HG02870 (cell line): ENCODE results near the gene LCORL.

ENCODE experiments used
- ATAC-seq: cut with Tn5 transposase; IDR thresholded peaks from one replicate; pipeline ENCODE4 v1.9.1; 2021; ENCODE audit warnings: mild to moderate bottlenecking, moderate library complexity; ENCODE audit not compliant: unreplicated experiment

LCORL gene

DNA sequence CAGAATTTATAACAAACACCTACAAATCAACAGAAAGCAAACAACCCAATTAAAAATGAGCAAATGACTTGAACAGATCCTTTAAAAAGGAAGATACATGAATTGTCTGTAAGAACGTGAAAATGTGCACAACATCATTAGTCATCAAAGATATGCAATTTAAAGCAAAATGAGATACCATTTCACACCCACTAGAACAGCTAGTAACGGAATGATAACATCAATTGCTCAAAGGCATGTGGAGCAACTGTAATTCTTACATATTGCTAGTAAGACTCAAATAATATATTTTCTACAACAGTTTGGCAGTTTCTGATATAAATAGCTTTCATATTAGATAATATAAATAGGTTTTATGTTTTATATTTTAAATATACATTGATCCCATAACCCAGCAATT lies 82.5 kb downstream of the LCORL start:
- ATAC-seq = no peak

DNA sequence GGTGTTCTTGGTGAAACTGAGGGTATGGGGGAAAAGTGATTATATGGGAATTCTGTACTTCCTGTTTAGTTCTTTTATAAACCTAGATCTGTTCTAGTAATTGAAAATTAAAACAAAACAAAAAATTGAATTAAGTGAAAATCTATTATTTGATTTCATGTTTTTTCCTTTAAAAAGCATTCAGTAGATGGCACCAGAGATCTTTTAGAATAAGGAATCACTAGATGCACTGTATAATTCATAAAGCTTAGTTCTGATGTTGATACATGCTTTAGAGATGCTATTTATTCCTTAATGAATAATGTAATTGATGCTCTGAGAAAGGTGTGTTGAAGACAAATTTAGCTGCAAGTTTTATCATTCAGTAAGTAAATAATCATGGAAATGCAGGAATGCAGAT lies 87.3 kb downstream of the LCORL start:
- ATAC-seq = no peak

DNA sequence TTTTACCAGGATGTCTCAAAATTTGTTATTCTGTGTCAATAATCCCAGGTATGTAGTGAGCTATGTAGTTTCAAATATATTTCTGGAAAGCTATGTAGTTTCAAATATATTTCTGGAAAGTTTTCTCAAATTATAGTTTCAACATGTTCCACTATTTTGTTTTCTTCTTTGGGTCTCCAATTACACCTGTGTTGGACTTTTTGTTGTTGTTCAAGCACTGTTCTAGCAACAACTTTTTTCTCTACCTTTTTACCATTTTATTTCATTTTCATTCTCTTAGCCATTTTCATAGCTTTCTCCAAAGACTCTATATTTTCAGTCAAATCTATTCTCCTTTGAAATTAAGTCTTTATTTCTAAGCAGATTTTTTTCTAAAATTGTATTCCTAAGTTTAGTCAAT lies 88.4 kb downstream of the LCORL start:
- no peak for ATAC-seq

DNA sequence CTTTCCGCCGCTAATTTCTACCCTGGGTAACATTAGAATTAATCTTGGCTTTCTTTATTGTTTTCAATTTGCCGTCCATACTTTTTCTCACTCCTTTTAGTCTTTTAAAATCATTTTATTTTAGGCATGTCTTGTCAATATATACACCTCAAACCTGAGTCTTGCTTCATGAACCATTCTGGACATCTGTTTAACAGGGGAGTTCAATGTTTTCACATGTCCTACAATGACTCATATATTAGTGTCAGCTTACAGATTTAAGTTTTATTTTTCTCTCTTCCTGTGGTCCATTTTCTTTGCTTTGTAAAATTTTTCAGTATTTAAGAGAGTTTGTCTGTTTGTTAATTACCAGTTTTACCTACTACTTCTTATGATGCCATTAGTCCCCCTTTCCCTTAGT lies 89.5 kb downstream of the LCORL start:
- no peak for ATAC-seq

DNA sequence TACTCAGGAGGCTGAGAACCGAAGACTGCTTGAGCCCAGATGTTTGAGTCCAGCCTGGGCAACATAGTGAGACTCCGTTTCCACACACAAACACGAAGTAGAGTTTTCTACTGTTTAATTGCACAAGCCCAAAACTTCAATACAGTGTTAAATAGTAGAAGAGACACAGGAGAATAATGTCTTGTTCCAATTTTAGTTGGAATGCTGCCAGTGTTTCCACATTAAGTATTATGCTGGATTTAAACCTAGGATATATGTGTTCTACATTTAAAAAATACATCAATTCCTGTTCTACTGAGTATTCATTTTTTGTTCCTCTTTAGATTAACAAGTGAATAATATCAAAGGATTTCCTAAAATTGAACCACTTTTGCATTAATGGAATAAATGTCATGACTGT lies 91.3 kb downstream of the LCORL start:
- no peak for ATAC-seq

DNA sequence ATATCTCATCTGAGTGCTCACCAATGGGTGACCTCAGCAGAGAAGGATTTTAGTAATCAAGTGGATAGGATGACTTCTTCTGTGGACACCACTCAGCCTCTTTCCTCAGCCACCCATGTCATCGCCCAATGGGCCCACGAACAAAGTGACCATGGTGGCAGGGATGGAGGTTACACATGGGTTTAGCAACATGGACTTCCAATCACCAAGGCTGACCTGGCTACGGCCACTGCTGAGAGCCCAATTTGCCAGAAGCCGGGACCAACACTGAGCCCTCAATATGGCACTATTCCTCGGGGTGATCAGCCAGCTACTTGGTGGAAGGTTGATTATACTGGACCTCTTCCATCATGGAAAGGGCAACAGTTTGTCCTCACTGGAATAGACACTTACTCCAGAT lies 97.4 kb downstream of the LCORL start:
- no peak for ATAC-seq

DNA sequence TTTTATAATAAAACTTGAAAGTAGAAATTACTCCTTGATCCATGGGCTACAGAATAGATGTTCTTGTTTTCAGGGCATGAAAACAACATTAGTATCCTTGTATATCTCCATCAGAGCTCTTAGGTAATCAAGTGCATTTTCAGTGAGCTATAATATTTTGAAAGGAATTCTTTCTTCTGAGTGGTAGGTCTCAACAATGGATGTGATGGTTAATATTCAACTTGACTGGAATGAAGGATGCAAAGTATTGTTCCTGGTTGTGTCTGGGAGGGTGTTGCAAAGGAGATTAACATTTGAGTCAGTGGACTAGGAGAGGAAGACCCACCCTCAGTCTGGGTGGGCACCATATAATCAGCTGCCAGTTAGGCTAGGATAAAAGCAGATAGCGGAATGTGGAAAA lies 100.1 kb downstream of the LCORL start:
- no peak for ATAC-seq

DNA sequence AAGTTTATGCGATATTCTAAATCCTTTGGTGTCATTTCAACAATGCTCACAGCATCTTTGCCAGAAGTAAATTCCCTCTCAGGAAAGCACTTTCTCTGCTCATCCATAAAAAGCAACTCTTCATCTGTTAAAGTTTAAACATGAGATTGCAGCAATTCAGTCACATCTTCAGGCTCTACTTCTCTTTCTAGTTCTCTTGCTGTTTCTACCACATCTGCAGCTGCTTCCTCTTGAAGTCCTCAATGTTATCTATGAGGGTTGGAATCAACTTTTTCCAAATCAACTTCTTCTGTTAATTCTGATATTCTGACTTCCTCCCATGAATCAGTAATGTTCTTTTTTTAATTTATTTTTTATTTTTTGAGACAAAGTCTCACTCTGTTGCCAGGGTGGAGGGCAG lies 100.9 kb downstream of the LCORL start:
- ATAC-seq = no peak

DNA sequence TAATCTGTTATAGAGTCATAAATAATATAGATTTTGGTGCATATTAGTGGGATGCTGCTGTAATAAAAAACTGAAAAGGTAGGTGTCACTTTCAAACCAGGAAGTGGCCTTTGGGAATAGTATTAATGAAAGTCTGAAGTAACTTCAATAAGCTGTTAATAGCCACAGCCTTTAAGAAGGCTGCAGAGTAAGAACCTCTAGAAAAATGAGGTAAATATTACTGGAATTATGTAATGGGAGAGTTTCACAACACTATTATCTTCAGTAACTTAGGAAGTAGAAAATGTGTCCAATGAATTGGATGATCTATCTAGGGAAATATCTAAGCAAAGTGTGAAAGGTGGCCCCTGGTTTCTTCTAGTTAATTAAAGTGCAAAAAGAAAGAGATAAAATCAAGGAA lies 106.1 kb downstream of the LCORL start:
- ATAC-seq = no peak

DNA sequence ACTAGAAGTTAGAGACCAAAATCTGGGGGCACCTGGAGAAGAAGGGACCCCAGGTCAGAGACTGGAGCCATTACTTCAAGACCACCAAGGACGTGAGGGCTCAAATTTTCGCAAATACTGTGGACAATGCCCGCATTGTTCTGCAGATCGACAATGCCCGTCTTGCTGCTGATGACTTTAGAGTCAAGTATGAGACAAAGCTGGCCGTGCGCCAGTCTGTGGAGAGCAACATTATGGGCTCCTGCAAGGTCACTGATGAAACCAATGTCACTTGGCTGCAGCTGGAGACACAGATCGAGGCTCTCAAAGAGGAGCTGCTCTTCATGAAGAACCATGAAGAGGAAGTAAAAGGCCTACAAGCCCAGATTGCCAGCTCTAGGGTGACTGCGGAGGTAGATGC lies 109.5 kb downstream of the LCORL start:
- no peak for ATAC-seq

DNA sequence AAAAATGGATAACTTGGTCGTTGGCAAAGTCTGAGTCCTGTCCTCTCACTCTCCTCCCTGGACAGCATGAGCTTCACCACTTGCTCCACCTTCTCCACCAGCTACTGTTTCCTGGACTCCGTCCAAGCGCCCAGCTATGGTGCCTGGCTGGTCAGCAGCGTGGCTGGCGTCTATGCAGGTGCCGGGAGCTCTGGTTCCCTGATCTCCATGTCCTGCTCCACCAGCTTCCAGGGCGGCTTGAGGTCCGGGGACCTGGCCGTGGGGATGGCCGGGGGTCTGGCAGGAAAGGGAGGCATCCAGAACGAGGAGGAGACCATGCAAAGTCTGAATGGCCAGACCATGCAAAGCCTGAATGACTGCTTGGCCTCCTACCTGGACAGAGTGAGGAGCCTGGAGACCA lies 109.9 kb downstream of the LCORL start:
- no peak for ATAC-seq

DNA sequence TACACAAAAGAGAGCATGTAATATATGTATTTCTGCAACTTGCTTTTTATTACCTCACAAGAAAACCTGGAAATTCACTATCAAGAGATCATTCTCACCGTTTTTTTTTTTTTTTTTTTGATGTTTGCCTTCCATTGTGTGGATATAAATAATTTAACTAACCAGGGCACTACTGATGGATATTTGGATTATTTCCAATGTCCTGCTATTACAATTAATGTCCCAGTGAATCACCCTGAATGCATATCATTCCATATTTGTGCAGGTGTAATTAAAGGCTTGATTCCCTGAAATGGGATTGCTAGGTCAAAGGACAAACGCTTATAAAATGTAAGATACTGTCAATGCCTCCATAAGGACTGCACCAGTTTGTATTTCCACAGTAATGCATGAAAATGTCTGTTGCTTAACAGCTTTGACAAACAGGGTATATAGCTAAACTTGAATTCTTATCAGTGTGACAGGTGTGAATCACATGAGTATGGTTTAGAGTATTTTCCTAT lies 123.0 kb downstream of the LCORL start:
- no peak for ATAC-seq

DNA sequence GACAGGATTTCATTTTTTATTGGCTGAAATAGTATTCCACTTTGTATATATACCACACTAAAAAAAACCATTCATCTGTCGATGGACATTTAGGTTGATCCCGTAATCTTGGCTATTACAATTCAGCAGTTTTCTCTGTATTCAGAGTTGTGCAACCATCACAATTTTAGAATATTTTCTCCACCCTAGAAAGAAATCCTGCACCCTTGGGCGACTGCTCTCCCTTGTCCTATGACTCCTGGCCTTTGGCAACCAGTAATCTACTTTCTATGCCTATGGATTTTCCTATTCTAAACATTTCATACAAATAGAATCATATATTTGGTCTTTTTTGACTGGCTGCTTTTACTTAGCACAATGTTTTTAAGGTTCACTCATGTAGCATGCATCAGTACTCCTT lies 126.1 kb downstream of the LCORL start:
- ATAC-seq = no peak

DNA sequence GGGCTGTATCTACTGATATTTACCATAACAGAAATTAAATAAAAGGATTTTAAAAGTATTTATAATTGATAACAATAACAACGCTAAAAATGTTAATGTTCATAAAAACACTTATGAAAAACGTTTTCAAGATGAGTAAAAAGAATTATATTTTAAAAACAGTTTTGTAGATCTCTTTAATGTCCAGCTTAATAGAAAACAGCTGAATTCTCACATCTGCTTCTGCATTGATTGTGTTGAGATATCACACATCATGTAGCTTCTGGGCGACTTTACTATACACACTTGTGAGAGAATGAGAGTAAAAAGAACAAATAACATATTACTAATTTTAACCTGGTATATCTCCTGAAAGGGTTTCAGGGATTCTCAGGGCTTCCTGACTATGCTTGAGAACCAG lies 127.1 kb downstream of the LCORL start:
- ATAC-seq = no peak

DNA sequence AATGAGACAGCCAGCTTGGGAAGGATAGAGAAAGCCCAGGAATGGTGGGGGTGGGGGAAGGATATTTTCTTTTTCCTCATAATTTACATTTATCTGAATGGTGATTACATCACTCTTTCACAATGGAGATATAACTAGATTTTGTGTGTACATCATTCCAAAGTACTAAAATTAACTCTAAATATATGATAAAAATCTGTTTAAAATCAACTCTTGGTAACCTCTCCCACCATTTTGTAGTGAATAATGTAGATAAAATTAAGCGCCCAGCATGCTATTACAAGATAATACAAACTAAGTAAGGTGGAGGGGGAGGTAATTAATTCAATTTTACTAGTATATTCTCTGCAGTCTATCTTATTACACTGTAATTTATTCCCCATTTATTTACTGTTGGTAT lies 131.9 kb downstream of the LCORL start:
- ATAC-seq = no peak

DNA sequence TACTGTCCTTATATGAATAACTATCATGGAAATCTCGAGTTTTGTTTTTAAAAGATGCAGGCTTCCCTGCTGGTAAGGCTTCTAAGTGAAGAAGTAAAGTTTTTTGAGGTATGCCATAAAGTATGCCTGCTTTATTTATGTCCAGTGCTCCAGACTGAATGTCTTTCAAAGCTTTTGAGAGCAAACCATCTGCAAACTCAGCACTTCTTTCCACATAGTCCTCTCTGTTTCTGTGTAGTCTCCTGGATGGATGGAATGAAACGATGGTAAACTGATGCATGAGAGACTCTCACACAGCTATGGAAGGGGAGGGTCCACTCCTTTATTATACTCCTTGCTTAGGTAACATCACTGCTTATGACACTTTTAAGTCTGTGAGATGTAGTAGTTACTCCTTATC lies 137.0 kb downstream of the LCORL start:
- ATAC-seq = no peak

DNA sequence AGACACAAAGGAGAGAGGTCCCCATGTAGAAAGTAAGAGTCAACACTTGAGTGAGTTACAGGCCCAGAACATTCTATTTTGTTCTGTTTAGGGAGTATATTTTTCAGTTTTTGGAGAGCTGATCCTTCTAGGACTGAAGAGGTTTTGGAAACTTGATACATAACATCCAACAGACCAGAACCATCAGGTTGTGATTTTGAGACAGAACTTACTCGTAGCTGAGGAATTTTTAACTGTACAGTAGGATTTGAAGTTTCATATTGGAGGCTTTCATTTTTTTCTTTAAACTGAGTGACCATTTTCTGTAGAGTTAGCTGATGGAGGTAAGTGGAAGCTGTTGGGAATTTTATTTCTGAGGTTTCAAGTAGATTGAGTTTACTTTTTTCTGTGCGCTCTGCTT lies 137.5 kb downstream of the LCORL start:
- ATAC-seq = no peak

DNA sequence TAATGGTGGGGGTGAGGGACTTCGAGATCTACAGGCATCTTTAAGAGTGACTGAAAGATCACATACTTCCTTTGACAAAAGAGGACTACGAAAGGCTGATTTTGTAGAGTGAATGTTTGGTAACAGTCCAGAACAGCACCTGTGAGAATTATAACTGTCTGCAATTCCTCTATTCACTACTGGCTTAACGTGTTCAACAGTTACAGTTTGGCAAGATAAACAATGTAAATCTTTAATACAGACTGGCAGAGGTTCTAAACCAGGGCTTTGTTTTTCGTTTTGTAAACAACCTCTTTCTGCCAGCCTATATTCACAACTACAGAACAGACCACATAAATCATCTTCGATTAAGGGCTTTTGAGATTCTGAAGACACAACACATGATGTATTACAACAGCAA lies 143.9 kb downstream of the LCORL start:
- no peak for ATAC-seq

DNA sequence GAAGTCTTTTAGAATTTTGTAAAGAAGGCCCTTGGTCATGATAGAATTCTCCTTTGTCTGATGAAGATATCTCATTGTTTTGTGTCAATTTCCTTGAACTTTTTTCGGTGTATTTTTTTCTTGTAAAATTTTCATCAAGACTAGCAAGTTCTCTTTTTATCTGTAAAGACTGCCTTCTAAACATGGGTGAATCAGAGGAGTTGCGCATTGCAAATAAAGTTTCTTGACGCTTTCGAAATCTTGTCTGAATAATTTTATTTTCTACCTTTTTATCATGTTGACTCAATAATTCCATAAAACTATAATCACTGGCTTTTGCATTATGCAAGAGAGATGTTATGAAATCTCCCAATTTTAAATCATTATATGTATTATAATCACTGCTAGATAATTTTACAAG lies 144.6 kb downstream of the LCORL start:
- no peak for ATAC-seq

DNA sequence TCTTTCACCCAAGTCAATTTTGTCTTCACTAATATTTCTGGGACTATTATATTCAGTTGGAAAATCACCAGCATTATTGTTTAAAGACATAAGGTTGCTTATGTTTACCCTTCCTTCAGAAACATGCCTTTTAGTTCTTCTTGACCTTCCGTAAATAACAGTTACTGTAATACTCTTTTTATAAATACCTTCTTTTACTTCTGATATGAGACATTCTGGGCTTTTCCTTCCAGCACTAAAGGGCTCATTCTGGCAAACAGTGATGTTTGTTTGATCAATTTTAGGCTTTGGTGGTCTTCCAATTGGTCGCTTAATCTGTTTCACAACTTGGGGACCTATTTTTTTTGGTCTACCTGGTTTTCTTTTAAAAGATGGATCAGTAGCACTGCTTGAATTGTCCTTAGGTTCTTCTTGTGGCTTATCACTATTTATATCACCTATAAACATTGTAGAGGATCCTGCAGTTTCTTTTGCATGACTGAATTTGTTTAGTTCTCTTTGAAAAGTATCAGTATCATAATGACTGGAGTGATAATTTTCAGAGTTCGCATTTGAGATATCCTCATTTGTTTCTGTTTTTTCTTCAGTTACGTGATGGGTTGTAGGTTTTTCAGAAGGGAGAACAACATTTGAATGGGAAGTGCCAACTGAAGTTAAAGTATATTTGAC lies 146.0 kb downstream of the LCORL start:
- ATAC-seq = peak; percentile 95

DNA sequence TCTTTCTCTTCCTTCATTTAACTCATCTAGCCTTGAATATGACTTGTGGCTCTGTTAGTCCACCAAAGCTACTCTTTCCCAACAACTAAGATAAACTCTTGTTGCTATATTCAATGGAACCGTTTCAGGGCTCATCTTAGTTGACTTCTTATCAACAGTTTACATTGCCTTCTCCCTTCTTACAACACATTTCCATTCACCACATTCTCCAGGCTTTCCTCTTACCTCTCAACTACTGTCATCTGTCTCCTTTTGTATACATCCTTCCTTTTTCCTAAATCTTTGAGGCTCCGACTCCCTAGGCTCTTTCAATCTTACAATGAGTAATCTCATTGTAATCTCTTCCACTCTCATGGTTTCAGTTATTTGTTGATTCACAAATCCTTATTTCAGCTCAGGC lies 152.2 kb downstream of the LCORL start:
- no peak for ATAC-seq

DNA sequence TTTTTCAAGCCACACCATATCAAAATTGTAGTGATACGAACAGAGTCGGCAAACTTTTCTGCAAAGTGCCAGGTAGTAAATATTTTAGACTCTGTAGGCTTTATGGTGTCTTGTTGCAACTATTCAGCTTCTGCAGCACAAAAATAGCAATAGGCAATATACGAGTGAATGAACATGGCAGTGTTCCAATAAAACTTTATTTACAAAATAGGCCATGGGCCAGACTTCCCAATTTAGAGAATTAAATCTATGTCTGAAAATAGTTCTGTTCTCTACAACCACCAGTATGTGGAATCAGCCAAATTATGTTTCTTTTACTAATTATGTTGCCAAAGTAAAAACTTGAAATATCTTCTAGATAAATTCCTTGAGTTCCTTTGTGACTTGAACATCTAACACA lies 154.3 kb downstream of the LCORL start:
- ATAC-seq = no peak

DNA sequence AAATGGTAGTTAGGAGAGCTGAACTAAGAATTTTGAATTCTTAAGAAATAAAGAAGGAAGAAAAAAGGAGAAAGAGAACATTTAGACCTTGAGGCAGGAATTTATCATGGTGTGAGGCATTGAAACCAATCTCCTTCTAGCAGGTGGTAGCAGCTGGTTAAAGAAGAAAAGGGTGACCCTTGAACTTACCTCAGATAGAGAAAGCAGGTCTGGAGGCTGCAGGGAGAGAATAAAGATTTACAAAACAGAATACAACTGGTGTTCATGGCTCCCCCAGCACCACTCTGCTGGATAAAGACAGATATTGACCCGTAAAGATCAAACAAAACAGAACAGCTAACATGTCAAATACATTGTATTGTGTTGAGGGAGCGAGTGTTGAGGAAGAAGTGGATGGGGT lies 154.7 kb downstream of the LCORL start:
- ATAC-seq = no peak
